ENCODE results near the gene FAAP20.

DNA sequence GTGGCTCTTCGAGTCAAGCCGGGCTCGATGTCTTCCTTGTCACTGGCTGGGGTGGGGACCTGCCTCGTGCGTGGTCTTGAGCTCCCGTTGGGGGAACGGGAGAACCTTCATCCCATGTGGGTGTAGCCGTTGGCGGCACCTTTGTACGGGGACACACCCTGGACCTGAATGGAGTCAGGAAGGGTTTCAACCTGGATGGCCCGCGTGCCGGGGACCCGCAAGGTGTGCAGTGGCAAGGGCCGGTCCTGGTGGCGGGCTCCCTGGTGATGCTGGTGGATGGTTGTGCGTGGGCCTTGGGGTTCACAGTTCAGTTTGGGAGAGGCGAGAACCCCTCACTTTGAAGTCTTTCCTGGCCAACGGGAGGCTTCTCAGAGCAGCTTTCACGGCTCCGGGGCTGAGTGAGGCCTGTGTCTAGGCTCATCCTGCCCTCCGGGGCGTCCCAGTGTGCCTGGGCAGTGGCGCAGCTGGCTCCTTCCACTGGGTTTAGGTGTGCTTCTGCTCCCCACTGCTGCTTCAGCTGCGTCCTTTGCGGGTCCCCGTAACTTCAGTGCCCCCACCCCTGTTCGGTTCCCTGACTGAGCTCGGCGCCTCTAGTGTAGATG, 44.9 kb upstream of the FAAP20 start:
- TF ChIP-seq, protein P1, sequence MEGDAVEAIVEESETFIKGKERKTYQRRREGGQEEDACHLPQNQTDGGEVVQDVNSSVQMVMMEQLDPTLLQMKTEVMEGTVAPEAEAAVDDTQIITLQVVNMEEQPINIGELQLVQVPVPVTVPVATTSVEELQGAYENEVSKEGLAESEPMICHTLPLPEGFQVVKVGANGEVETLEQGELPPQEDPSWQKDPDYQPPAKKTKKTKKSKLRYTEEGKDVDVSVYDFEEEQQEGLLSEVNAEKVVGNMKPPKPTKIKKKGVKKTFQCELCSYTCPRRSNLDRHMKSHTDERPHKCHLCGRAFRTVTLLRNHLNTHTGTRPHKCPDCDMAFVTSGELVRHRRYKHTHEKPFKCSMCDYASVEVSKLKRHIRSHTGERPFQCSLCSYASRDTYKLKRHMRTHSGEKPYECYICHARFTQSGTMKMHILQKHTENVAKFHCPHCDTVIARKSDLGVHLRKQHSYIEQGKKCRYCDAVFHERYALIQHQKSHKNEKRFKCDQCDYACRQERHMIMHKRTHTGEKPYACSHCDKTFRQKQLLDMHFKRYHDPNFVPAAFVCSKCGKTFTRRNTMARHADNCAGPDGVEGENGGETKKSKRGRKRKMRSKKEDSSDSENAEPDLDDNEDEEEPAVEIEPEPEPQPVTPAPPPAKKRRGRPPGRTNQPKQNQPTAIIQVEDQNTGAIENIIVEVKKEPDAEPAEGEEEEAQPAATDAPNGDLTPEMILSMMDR (IDR thresholded peaks at IDR 0.05; ENCODE audit: control extremely low read depth in 1 of 3, insufficient read depth in 1 of 3, low read depth in 1 of 3, low read length in 3 of 3), result no peak
- TF ChIP-seq RBBP5 (IDR thresholded peaks at IDR 0.05; ENCODE audit: borderline replicate concordance, low read depth, low read length), result no peak
- no peak for TF ChIP-seq TCF12 (IDR thresholded peaks at IDR 0.05; ENCODE audit: low read depth, low read length)
- TF ChIP-seq ZNF274 (IDR thresholded peaks at IDR 0.05; ENCODE audit: borderline replicate concordance, extremely low read depth, low read length), result no peak
- no peak for TF ChIP-seq MAFK (IDR thresholded peaks at IDR 0.05; ENCODE audit: low read depth, low read length)
- no peak for TF ChIP-seq POLR2AphosphoS5 (IDR thresholded peaks at IDR 0.05; ENCODE audit: low read depth, low read length)
- TF ChIP-seq EZH2 (IDR thresholded peaks at IDR 0.05; ENCODE audit: low read depth, low read length, severe bottlenecking), result no peak
- TF ChIP-seq YY1 (IDR thresholded peaks at IDR 0.05; ENCODE audit: low read depth, low read length), result no peak
- TF ChIP-seq GTF2F1 (IDR thresholded peaks at IDR 0.05; ENCODE audit: borderline replicate concordance, low read depth, low read length), result no peak

All from H1 (cell line).